Stimulated activated CD4-positive, alpha-beta T cell treated with anti-CD3 and anti-CD28 coated beads, Interleukin-12 subunit alpha, Interleukin-12 subunit beta, amount 100 ng/mL, for 4 hours (primary cell): ENCODE measurements around the gene PTPRF.
"Not testable (repeated sequence)": the region's sequence is repeated elsewhere in the genome, so short reads cannot be mapped to it uniquely, and the experiment has no call there.

Source experiments
- DNase-seq: peaks from one replicate; pipeline ENCODE4 v3.0.0-alpha.2; 2020

Gene PTPRF

GRCh38 chr1:43530483-43531106, at the start of gene PTPRF:
Gene PTPRF (plus strand): TSS chr1:43530883. CDS start chr1:43545076, 14,193 bp downstream.
- peak; percentile 33 for DNase-seq

DNA sequence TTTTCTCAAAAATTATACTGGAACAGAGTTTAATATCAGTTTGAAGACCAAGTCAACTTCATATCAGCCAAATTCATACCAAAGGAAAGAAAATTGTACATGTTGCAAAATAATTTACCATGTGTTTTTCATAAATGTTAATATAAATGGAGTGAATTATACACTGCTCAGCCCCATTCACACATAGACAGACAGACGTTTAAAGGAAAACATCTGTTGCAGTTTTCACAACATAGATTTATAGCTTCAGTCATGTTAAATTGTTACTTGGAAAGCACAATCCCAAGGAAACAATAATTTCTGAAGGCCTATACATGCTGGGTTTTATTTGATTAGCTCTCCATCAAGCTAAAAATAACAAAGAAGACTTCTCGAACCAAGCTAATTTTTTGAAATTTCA, 49.2 kb upstream of the PTPRF start:
- DNase-seq: no peak

GRCh38 chr1:43482215-43482614, 48.5 kb upstream of the PTPRF start:
- DNase-seq: no peak

- no peak for DNase-seq
Observed at GRCh38 chr1:43484367-43484766, 46.3 kb upstream of the PTPRF start.

DNA sequence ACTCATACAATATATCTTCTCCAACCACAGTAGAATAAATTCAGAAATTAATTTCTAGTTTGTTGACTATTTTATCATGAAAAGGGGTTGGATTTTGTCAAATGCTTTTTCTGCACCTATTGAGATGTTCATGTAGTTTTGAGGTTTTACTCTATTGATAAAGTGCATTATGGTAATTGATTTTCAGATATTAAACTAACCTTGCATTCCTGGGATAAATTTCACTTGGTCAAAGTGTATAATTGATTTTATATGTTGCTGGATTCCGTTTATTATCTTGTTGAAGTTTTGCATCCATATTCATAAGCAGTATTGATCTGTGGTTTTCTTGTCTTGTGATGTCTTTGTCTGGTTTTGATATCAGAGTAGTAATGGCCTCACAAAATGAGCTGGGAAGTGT, 42.5 kb upstream of the PTPRF start:
- no peak for DNase-seq

- no peak for DNase-seq
Observed at GRCh38 chr1:43491061-43491460, 39.6 kb upstream of the PTPRF start.

DNA sequence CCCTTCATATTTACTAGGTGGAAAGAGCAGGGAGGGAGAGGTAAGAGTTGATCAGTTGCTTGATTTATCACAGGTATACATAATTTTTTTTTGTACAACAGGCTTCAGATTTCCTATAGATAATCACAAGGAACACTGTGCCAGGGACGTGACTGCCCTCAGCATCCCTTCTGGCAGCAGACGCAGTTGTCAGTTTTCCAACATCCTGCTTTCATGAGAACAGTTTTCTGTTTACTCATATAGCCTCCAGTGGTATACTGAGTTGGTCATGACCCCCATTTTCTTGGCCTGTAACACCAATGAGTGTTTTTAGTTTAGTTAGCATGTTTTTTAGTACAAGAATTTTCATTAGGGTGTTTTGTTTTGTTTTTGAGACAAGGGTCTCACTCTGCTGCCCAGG, 37.9 kb upstream of the PTPRF start:
- no peak for DNase-seq

DNA sequence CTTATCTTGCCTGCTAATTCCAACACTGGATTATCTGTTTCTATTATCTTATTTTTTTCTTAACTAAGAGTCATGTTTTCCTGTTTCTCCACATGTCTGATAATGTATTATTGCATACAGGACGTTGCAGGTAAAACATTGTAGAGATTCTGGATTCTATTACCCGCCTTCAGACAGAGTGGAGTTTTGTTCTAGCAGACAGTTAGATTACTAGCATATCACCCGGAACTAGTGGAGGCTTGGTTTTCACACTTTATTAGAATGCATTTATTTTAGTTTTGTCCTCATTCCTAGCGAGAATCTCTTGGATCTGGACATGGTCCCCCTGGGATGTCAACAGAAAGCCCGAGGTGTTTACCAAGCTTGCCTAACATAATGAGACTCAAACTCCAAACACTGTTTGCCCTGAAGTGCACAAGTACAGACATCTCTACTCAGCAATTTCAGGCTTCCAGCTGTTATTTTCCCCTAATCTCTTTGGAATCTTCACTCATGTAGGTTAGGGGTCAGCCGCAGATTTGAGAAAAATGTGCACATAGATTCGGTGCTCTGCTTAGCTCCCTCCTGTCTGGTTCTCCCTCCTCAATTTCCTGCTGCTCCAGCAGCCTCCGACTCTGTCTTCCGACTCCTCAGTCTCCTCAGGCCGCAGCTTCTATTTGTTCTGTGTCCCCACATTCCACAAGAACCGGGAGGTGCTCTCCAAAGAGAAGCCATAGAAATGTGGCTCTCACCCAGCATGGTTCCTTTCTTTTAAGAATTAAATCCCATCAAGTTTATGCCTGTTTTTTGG, 36.8 kb upstream of the PTPRF start:
- no peak for DNase-seq

GRCh38 chr1:43495204-43495603, 35.5 kb upstream of the PTPRF start:
- no peak for DNase-seq

GRCh38 chr1:43499898-43500297, 30.8 kb upstream of the PTPRF start:
- no peak for DNase-seq

GRCh38 chr1:43501806-43502205, 28.9 kb upstream of the PTPRF start:
- not testable (repeated sequence) for DNase-seq

DNA sequence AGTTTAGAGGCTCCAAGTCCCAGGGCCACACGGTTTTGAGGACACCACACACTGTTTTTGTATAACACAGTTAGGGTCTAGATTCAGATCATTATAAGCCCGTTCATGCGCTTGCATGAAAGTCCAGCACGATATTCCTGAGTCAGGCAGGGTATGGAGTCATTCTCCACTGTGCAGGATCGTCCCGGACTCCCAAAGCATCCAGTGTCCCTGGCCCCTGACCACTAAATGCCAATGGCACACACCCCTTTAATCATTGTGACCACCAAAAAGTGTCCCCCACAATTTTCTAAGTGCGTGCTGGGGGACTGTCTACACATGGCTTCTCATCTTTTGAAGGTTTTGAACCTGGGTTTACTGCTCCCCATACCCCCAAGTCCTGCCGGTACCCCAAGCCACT, 27.1 kb upstream of the PTPRF start:
- DNase-seq: no peak

GRCh38 chr1:43505077-43505780, 25.5 kb upstream of the PTPRF start:
- DNase-seq: no peak

DNA sequence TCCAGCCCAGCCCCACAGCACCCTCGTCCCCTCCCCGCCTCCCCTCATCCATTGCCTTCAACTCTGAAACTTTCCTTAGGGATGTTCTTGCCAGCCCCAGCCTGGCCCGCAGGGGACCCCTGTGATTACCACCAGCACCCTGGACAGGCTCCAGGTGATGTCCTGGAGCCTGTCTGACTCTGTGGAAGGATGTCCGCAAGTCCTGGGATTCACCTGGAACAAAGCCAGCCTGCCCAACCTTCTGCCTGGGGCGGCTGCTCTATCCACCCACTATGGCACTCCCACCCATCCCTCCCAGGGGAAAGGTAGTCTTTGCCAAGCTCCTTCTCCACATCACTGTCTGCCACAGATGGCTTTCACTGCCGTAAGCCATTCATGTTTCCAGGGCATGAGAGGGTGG, 24.4 kb upstream of the PTPRF start:
- no peak for DNase-seq

DNA sequence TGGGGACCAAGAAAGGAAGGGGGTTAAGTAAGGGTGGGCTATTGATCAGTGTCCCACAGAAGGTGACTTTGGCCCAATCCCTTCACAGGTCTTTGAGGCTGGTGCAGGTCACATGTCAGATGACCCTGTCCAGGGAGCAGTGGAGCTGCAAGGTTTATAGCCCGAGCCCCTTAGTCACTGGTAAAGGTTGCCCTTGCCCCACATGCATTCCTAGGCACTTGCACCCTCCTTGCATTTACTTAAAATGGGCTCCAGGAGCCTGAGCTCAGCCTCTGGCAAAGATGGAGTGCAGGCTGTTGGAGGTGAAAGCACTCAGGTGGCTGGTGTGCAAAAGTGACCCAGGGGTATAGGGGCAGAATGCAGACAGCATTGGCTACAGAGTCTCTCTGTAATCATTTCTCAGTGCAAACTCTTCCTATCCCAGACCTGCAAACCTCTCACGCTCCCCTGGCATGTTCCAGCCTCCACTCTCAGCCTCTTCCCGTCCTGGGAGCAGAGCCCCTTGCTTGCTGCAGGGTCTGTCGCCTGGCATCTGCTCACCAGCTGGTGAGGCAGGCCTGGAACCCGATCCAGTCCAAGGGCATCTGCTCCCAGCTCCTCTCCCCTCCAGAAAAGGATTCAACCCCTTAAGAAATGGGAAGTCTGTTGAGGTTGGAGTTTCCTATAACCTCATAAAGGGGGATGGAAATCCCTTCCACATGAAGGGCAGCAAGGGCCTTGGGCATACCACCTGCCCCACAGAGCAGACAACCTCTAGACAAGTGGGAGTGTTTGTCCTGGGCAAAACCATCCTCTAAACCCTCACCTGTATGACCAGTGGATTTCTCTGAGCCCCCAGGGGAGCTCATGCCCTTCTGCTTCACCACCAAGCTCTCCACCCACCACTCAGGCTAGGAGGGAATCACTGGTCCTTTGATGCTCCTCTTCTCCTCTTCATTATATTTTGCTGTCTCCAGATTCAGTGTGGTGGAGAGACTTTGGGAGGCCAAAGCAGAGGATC, 23.1 kb upstream of the PTPRF start:
- no peak for DNase-seq

DNA sequence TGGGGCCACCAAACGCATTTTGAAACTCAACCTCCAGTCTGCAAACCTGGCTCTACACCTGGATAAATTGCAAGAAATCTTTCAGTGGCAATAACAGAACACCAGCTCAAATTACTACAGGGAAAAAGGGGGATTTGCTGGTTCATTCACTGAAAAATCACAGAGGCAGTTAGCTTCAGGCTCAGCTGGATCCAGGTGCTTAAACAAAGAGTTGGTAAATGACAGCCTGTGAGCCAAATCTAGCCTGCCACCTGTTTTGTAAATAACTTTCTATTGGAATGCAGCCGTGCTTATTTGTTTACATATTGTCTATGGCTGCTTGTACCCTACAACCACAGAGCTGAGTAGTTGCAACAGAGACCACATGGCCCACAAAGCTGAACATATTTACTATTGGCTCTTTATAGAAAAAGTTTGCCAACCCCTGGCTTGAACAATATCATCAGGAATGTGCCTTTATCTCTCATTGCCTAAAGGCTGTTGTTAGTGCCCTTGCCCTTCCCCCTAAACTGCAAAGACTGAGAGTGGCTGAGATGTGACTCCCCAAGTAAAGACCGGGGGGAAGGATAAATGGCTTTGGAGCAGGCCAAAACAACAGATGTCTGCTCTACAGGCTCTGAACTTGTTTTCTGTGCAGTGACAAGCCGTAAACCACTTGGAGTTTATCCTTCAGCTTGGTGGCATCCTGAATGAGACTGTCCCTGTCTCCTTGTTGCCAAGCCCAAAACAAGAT, 21.5 kb upstream of the PTPRF start:
- DNase-seq: no peak

- no peak for DNase-seq
Observed at GRCh38 chr1:43509740-43510375, 20.8 kb upstream of the PTPRF start.

DNA sequence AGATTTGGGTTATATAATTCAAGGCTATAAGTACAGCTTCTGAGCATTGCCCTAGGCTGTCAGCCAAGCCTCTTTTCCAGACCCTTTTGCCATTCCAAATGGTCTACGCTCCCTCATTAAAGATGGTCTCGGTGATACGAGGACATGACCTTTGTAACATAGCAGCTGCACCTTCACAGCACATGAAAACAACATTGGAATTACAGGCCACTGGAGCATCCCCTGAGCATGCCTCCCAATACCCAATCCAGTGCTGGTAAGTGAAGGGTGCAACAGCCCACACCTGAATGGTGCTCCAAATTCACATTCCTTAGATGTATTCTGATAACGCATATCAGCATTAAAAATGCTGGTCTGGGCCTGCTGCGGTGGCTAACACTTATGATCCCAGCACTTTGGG, 20.1 kb upstream of the PTPRF start:
- DNase-seq: no peak

- no peak for DNase-seq
Observed at GRCh38 chr1:43511394-43511793, 19.3 kb upstream of the PTPRF start.

GRCh38 chr1:43512133-43512532, 18.6 kb upstream of the PTPRF start:
- no peak for DNase-seq

DNA sequence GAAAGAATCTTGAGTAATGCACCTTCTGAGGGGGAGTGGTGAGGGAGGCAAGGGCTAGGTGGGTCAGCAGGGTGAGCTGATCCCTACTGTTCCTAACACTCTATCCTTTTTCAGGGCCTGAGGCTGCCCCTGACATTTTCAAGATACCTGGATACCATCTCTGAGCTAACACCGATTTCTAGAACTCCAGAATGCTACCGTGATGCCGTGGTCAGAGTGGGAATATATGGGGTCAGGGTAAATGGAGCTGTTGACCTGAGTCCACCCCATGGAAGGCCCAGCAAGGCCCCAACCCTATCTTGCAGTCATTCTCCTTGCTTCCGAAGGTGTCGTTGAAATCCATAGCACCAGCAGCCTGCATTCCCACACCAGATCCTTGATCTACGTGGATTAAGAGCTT, 18.0 kb upstream of the PTPRF start:
- no peak for DNase-seq
